22Rv1 (cell line): ENCODE results near the gene CFAP157.

Experiments used
- CTCF ChIP-seq: fragments of 450-650 bp; IDR thresholded peaks from 2 replicates; pipeline ENCODE4 v1.5.1; 2017; ENCODE audit warnings: mild to moderate bottlenecking
- ZFX ChIP-seq: fragments of 450-650 bp; IDR thresholded peaks from 2 replicates; pipeline ENCODE4 v1.6.1; 2017; ENCODE audit warnings: antibody characterized with exemption, borderline replicate concordance

- TF ChIP-seq CTCF (no peak), ZFX (no peak)
Measured at GRCh38 chr9:127658428-127658827, 48.4 kb upstream of the CFAP157 start.
